A673 (cell line): ENCODE measurements around the gene USP21. TPM values are rescaled to one million over a fixed set of nuclear protein-coding genes. Genes with fewer than 3 reads are reported as not detected.

ENCODE experiments used
- BruUV-seq: library from RNA; stranded (reverse); fragments of 400-500 nt; replicated peaks from 2 replicates; lab custom pipeline; 2021; lab: Mats Ljungman, UMichigan
- CTCF ChIA-PET: fragments of 300-600 bp; sonication (Branson Sonifier 250); formaldehyde crosslinking; loops from one replicate; lab custom pipeline; 2022; ENCODE audit warnings: antibody characterized with exemption; lab: Charles Lee
- POLR2A ChIA-PET: fragments of 300-600 bp; sonication (Branson Sonifier 250); formaldehyde crosslinking; loops from one replicate; lab custom pipeline; 2022; ENCODE audit warnings: antibody characterized with exemption; ENCODE audit not compliant: low non-redundant PET; lab: Charles Lee
- DNase-seq: peaks from one replicate; pipeline ENCODE4 v3.0.0-alpha.2; 2015; ENCODE audit warnings: low spot score
- H3K27ac ChIP-seq: fragments of 200-600 bp; sonication (generic); 2 replicates; pipeline ENCODE4 v1.5.1; 2016; ENCODE audit warnings: mixed run types, low read depth, mild to moderate bottlenecking, mixed read lengths, antibody characterized with exemption, low read length; ENCODE audit not compliant: poor library complexity, severe bottlenecking
- H3K27me3 ChIP-seq: fragments of 200-600 bp; sonication (generic); replicated peaks from 2 replicates; pipeline ENCODE4 v1.6.1; 2017; ENCODE audit warnings: mixed run types, low read depth, mild to moderate bottlenecking, mixed read lengths, antibody characterized with exemption, low read length; ENCODE audit not compliant: insufficient read depth, poor library complexity
- H3K36me3 ChIP-seq: fragments of 200-600 bp; sonication (generic); 2 replicates; pipeline ENCODE4 v1.6.1; 2016; ENCODE audit warnings: mixed run types, mild to moderate bottlenecking, mixed read lengths, antibody characterized with exemption, low read length; ENCODE audit not compliant: insufficient read depth, poor library complexity, severe bottlenecking
- H3K4me1 ChIP-seq: fragments of 200-600 bp; sonication (generic); 2 replicates; pipeline ENCODE4 v1.6.1; 2017; ENCODE audit warnings: mixed run types, mild to moderate bottlenecking, mixed read lengths, antibody characterized with exemption, low read length; ENCODE audit not compliant: insufficient read depth, poor library complexity, severe bottlenecking
- H3K4me3 ChIP-seq: fragments of 200-600 bp; sonication (generic); 2 replicates; pipeline ENCODE4 v1.5.1; 2016; ENCODE audit warnings: low read depth, mixed run types, mild to moderate bottlenecking, mixed read lengths, low read length; ENCODE audit not compliant: poor library complexity, severe bottlenecking
- H3K9me3 ChIP-seq: fragments of 200-600 bp; sonication (generic); 2 replicates; pipeline ENCODE4 v1.6.1; 2016; ENCODE audit warnings: mixed run types, low read depth, mild to moderate bottlenecking, mixed read lengths, antibody characterized with exemption, low read length; ENCODE audit not compliant: poor library complexity, severe bottlenecking
- EZH2 ChIP-seq: fragments of 200-600 bp; sonication (generic); IDR thresholded peaks from 2 replicates; pipeline ENCODE4 v1.6.1; 2017; ENCODE audit warnings: borderline replicate concordance, low read depth, mild to moderate bottlenecking, mixed read lengths, antibody characterized with exemption, low read length; ENCODE audit not compliant: poor library complexity, severe bottlenecking
- intact Hi-C: fragments of 100-400 bp; cut with micrococcal nuclease; formaldehyde crosslinking; loops from one replicate; pipeline ENCODE4 v1.10.0; 2022; ENCODE audit not compliant: unreplicated experiment
- total RNA-seq: library from RNA; stranded (reverse); gene quantifications from 2 replicates; pipeline ENCODE4 v1.2.3, GENCODE V29; 2021
- TF ChIP-seq, protein P1 (sequence below): fragments of 300-800, 200-600 bp; sonication (generic); conservative IDR thresholded peaks from 2 replicates; pipeline ENCODE4 v1.5.1; 2017; ENCODE audit warnings: low read depth, mild to moderate bottlenecking, antibody characterized with exemption, low read length, moderate library complexity, mixed read lengths

The USP21 gene
- total RNA-seq, 1 experiment from 2014 or later: 46.2 TPM

DNA sequence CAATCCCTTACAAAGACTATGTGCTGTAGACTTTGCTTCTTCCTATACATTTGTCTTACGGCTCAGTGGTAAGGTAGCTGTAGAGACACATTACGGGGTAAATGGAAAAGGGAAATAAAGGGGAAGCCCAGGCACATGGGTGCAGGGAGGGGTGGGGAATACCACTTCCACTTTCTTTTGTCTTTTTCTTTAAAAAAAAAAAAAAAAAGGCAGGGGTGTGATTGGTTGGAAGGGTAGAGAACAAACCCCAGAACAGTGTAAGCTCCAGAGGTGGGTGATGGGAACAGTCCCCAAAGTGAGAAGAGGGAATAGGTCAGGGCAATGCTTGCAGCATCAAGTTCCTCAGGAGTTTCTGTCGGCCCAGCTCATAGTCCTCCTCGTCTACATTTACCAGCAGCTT is 37.5 kb upstream of the USP21 start:
- Histone ChIP-seq H3K27ac (no peak overlapping the region), H3K4me1 (peaks cover 12% of the 10 kb centered on the region), H3K36me3 (peaks cover 59% of the 10 kb centered on the region), H3K4me3 (no peak overlapping the region), H3K27me3 (no peaks in the 10 kb centered on the region), H3K9me3 (no peaks in the 10 kb centered on the region)
- CTCF ChIA-PET: no interaction called here
- POLR2A ChIA-PET: interaction anchor here (0.7 kb wide), 1 partner anchor 77 kb away, joined by 5 read pairs; the partner anchor contains the start of gene ADAMTS4
- DNase-seq: no peak
- TF ChIP-seq, protein P1, sequence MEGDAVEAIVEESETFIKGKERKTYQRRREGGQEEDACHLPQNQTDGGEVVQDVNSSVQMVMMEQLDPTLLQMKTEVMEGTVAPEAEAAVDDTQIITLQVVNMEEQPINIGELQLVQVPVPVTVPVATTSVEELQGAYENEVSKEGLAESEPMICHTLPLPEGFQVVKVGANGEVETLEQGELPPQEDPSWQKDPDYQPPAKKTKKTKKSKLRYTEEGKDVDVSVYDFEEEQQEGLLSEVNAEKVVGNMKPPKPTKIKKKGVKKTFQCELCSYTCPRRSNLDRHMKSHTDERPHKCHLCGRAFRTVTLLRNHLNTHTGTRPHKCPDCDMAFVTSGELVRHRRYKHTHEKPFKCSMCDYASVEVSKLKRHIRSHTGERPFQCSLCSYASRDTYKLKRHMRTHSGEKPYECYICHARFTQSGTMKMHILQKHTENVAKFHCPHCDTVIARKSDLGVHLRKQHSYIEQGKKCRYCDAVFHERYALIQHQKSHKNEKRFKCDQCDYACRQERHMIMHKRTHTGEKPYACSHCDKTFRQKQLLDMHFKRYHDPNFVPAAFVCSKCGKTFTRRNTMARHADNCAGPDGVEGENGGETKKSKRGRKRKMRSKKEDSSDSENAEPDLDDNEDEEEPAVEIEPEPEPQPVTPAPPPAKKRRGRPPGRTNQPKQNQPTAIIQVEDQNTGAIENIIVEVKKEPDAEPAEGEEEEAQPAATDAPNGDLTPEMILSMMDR: no peak
- TF ChIP-seq EZH2: no peak
- intact Hi-C loops: no loop called here
- BruUV-seq: no TSS peak

DNA sequence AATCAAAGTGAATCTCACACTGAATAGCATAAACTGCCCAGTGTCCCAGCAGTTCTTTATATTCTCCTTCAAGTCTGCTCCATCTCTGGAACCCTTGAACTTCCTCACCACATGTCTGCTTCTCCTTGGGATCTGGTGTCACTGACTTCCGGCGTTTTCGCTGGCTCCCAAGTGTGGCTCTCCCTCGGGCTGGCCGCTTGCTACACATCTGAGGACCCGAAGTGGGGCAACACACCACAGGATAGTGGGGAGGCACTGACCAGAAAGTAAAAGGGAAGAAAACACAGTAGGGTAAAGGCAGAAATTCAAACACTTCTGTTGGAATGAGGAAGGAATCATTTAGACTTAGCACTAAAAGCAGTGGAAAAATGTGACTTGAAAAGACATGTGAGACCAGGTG is 36.3 kb upstream of the USP21 start:
- H3K4me1 ChIP-seq: peaks cover 9% of the 10 kb centered on the region
- no peak overlapping the region for H3K27ac ChIP-seq
- H3K4me3 ChIP-seq: no peak overlapping the region
- ChIA-PET POLR2A (no interaction called here), CTCF (interaction anchor here (0.6 kb wide), 1 partner anchor 155 kb away, joined by 6 read pairs; no protein-coding TSS in a partner anchor)
- H3K27me3 ChIP-seq: no peaks in the 10 kb centered on the region
- no TSS peak for BruUV-seq
- DNase-seq: no peak
- peaks cover 70% of the 10 kb centered on the region for H3K36me3 ChIP-seq
- TF ChIP-seq EZH2: no peak
- TF ChIP-seq, protein P1: no peak
- intact Hi-C loops: no loop called here
- no peaks in the 10 kb centered on the region for H3K9me3 ChIP-seq

DNA sequence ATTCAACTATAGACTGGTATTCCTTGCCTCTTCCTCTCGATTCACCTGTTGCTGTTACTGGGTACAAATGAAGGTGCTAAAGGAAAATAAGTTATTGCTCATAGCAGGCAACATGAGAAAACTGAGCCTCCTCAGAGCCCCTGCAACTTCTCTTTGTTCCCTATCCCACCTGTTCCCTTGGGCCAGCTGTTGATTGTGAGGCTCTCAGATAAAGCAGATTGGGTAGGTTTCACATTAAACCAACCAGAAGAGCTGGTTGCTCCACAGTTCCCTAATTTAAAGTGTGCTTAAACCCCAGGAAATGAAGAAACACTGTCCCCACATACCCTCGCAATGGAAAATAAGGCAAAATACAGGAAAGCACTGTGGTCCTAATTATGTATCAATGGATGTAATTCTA is 31.7 kb upstream of the USP21 start:
- DNase-seq: no peak
- H3K36me3 ChIP-seq: peaks cover 65% of the 10 kb centered on the region
- BruUV-seq: no TSS peak
- ChIA-PET POLR2A (no interaction called here), CTCF (interaction anchor here (0.6 kb wide), 1 partner anchor 30 kb away, joined by 3 read pairs; the partner anchor contains the start of gene KLHDC9)
- H3K9me3 ChIP-seq: no peaks in the 10 kb centered on the region
- TF ChIP-seq, protein P1: no peak
- no peak for TF ChIP-seq EZH2
- no peak overlapping the region for H3K27ac ChIP-seq
- H3K4me3 ChIP-seq: no peak overlapping the region
- H3K27me3 ChIP-seq: no peaks in the 10 kb centered on the region
- intact Hi-C loops: no loop called here
- H3K4me1 ChIP-seq: peaks cover 11% of the 10 kb centered on the region
